GM06990 (cell line): Measurements from ENCODE around the gene ARHGEF10L.

Experiments used
- DNase-seq: peaks from one replicate; pipeline ENCODE4 v3.0.0-alpha.2; 2011; ENCODE audit not compliant: insufficient read length; ENCODE audit errors: extremely low read depth
- H3K27me3 ChIP-seq: replicated peaks from 2 replicates; pipeline ENCODE4 v1.6.0; 2011; ENCODE audit warnings: low read length; ENCODE audit not compliant: control insufficient read depth, insufficient read depth
- H3K36me3 ChIP-seq: 2 replicates; pipeline ENCODE4 v1.5.1; 2011; ENCODE audit warnings: low read length; ENCODE audit not compliant: control insufficient read depth, insufficient read depth
- H3K4me3 ChIP-seq: replicated peaks from 2 replicates; pipeline ENCODE4 v1.5.1; 2011; ENCODE audit warnings: low read depth, mild to moderate bottlenecking, control low read depth, low read length
- CTCF ChIP-seq: IDR thresholded peaks from 2 replicates; pipeline ENCODE4 v1.5.1; 2011; ENCODE audit warnings: low read length, control low read depth, mild to moderate bottlenecking, inconsistent platforms; ENCODE audit not compliant: insufficient read depth, poor library complexity, severe bottlenecking

ARHGEF10L gene

GRCh38 chr1:17635811-17636210 is 96.3 kb downstream of the ARHGEF10L start:
- no peaks in the 10 kb centered on the region for H3K36me3 ChIP-seq
- no peak for TF ChIP-seq CTCF
- no peak overlapping the region for H3K4me3 ChIP-seq
- H3K27me3 ChIP-seq: no peaks in the 10 kb centered on the region; the same call in 1 of the 2 replicates
- peak; percentile 27 for DNase-seq

GRCh38 chr1:17636612-17637011 is 97.1 kb downstream of the ARHGEF10L start:
- TF ChIP-seq CTCF: no peak
- H3K4me3 ChIP-seq: no peak overlapping the region
- DNase-seq: no peak
- H3K36me3 ChIP-seq: no peaks in the 10 kb centered on the region
- no peaks in the 10 kb centered on the region; the same call in 1 of the 2 replicates for H3K27me3 ChIP-seq

GRCh38 chr1:17637055-17637454 is 97.6 kb downstream of the ARHGEF10L start:
- no peaks in the 10 kb centered on the region for H3K36me3 ChIP-seq
- TF ChIP-seq CTCF: no peak
- H3K27me3 ChIP-seq: no peaks in the 10 kb centered on the region; the same call in 1 of the 2 replicates
- H3K4me3 ChIP-seq: no peak overlapping the region
- no peak for DNase-seq

- no peak for TF ChIP-seq CTCF
- Histone ChIP-seq H3K36me3 (no peaks in the 10 kb centered on the region), H3K4me3 (no peak overlapping the region), H3K27me3 (no peaks in the 10 kb centered on the region; the same call in 1 of the 2 replicates)
- no peak for DNase-seq
Measured at GRCh38 chr1:17639703-17640340, 100.3 kb downstream of the ARHGEF10L start.

GRCh38 chr1:17640393-17640792 is 100.9 kb downstream of the ARHGEF10L start:
- DNase-seq: no peak
- TF ChIP-seq CTCF: no peak
- Histone ChIP-seq H3K27me3 (no peaks in the 10 kb centered on the region; the same call in 1 of the 2 replicates), H3K36me3 (no peaks in the 10 kb centered on the region), H3K4me3 (no peak overlapping the region)
